Embryonic facial prominence (tissue), 1 donor: ENCODE data around the gene ATP2C1.
"Not testable (repeated sequence)": the region's sequence is repeated elsewhere in the genome, so short reads cannot be mapped to it uniquely, and the experiment has no call there.

Source experiments
- DNase-seq: peaks from one replicate; pipeline ENCODE4 v3.0.0-alpha.2; 2016; ENCODE audit errors: extremely low spot score

ATP2C1 gene

GRCh38 chr3:130934442-130935089 is 40.7 kb downstream of the ATP2C1 start:
- no peak for DNase-seq

- no peak for DNase-seq
Observed at GRCh38 chr3:130935761-130936492, 42.0 kb downstream of the ATP2C1 start.

- DNase-seq, result no peak
Observed at GRCh38 chr3:130939753-130940152, 45.9 kb downstream of the ATP2C1 start.

- DNase-seq, result no peak
Observed at GRCh38 chr3:130941793-130942192, 47.9 kb downstream of the ATP2C1 start.

GRCh38 chr3:130946882-130947281 is 53.0 kb downstream of the ATP2C1 start:
- no peak for DNase-seq

GRCh38 chr3:130948001-130948773 is 54.3 kb downstream of the ATP2C1 start:
- DNase-seq, result no peak

- no peak for DNase-seq
Observed at GRCh38 chr3:130948929-130949328, 55.0 kb downstream of the ATP2C1 start.

GRCh38 chr3:130950124-130950523 is 56.2 kb downstream of the ATP2C1 start:
- DNase-seq, result no peak

- no peak for DNase-seq
Observed at GRCh38 chr3:130950641-130951040, 56.8 kb downstream of the ATP2C1 start.

- DNase-seq, result no peak
Observed at GRCh38 chr3:130955481-130955880, 61.6 kb downstream of the ATP2C1 start.

- DNase-seq, result no peak
Observed at GRCh38 chr3:130956281-130956680, 62.4 kb downstream of the ATP2C1 start.

GRCh38 chr3:130956721-130957120 is 62.8 kb downstream of the ATP2C1 start:
- no peak for DNase-seq

GRCh38 chr3:130960139-130960795 is 66.4 kb downstream of the ATP2C1 start:
- DNase-seq, result no peak

GRCh38 chr3:130961458-130961857 is 67.6 kb downstream of the ATP2C1 start:
- DNase-seq, result no peak

GRCh38 chr3:130963444-130963843 is 69.6 kb downstream of the ATP2C1 start:
- DNase-seq, result no peak

- no peak for DNase-seq
Observed at GRCh38 chr3:130963878-130964277, 70.0 kb downstream of the ATP2C1 start.

GRCh38 chr3:130967281-130967680 is 73.4 kb downstream of the ATP2C1 start:
- no peak for DNase-seq

GRCh38 chr3:130968221-130968620 is 74.3 kb downstream of the ATP2C1 start:
- no peak for DNase-seq

- no peak for DNase-seq
Observed at GRCh38 chr3:130969621-130970020, 75.7 kb downstream of the ATP2C1 start.

GRCh38 chr3:130971208-130971607 is 77.3 kb downstream of the ATP2C1 start:
- no peak for DNase-seq

GRCh38 chr3:130972592-130972991 is 78.7 kb downstream of the ATP2C1 start:
- not testable (repeated sequence) for DNase-seq

- no peak for DNase-seq
Observed at GRCh38 chr3:130973406-130973805, 79.5 kb downstream of the ATP2C1 start.
